K562 treated with DMSO at 1 percent for 48 hours (cell line): ENCODE results near the gene NHERF1. TPM values are rescaled to one million over a fixed set of nuclear protein-coding genes. Genes with fewer than 3 reads are reported as not detected.

Experiments
- total RNA-seq: library from RNA; unstranded; fragments of 300-600 nt; gene quantifications from 2 replicates; pipeline ENCODE4 v1.2.3, GENCODE V29; 2022; ENCODE audit warnings: low replicate concordance; ENCODE audit errors: extremely low read depth

NHERF1 gene
- total RNA-seq = not detected in 2 replicates

GRCh38 chr17:74748529-74749278, at the start of gene NHERF1:
Gene NHERF1 (plus strand): TSS chr17:74748628. CDS start chr17:74748847, 219 bp downstream.

GRCh38 chr17:74712756-74713155, 35.7 kb upstream of the NHERF1 start, which contains the start of gene CD300LF:
Gene CD300LF (minus strand): TSS chr17:74712923. CDS start chr17:74712866, 57 bp downstream.

GRCh38 chr17:74736513-74737298, 11.7 kb upstream of the NHERF1 start, which contains the start of gene RAB37:
Gene RAB37 (plus strand): TSS chr17:74737256. CDS start chr17:74737273, 17 bp downstream.

GRCh38 chr17:74776044-74776962, 27.9 kb downstream of the NHERF1 start, which contains the start of gene NAT9:
Gene NAT9 (minus strand): TSS chr17:74776345. CDS start chr17:74775698, 647 bp downstream.

Other genes starting within 250 kb of the NHERF1 start
- not detected in 2 replicates for gene CD300LB, start 217.2 kb upstream of the NHERF1 start, total RNA-seq
- not detected in 2 replicates for gene CD300C, start 202.5 kb upstream of the NHERF1 start, total RNA-seq
- gene CD300H, start 181.1 kb upstream of the NHERF1 start, total RNA-seq = not detected in 2 replicates
- not detected in 2 replicates for gene CD300LD, start 156.3 kb upstream of the NHERF1 start, total RNA-seq
- gene CD300E, start 124.9 kb upstream of the NHERF1 start, total RNA-seq = not detected in 2 replicates
- not detected in 2 replicates for gene CD300LF, start 35.7 kb upstream of the NHERF1 start, total RNA-seq
- not detected in 2 replicates for gene RAB37, start 11.4 kb upstream of the NHERF1 start, total RNA-seq
- gene NAT9, start 27.7 kb downstream of the NHERF1 start, total RNA-seq = not detected in 2 replicates
- not detected in 2 replicates for gene GRIN2C, start 111.3 kb downstream of the NHERF1 start, total RNA-seq
- not detected in 2 replicates for gene FDXR, start 124.4 kb downstream of the NHERF1 start, total RNA-seq
- not detected in 2 replicates for gene FADS6, start 145.0 kb downstream of the NHERF1 start, total RNA-seq
- not detected in 2 replicates for gene USH1G, start 174.6 kb downstream of the NHERF1 start, total RNA-seq
- not detected in 2 replicates for gene OTOP2, start 175.6 kb downstream of the NHERF1 start, total RNA-seq
- not detected in 2 replicates for gene OTOP3, start 187.3 kb downstream of the NHERF1 start, total RNA-seq
- not detected in 2 replicates for gene HID1, start 224.1 kb downstream of the NHERF1 start, total RNA-seq
- gene CDR2L, start 239.0 kb downstream of the NHERF1 start, total RNA-seq = not detected in 2 replicates